Measurements from ENCODE around the gene PACSIN1.

- TF ChIP-seq CTCF (IDR thresholded peaks at IDR 0.05) (no peak), POLR2AphosphoS5 (IDR thresholded peaks at IDR 0.05) (no peak), POLR2A (IDR thresholded peaks at IDR 0.05) (no peak), EP300 (IDR thresholded peaks at IDR 0.05) (no peak)
Measured at GRCh38 chr6:34574647-34575293, 108.9 kb downstream of the PACSIN1 start.

All from stomach (tissue), 4 donors.